ENCODE results near the gene TEX264.

Gene TEX264

GRCh38 chr3:51692980-51693395 is 21.9 kb downstream of the TEX264 start:
- DNase-seq (ENCODE audit: low read depth in 3 of 3): no peak

DNA sequence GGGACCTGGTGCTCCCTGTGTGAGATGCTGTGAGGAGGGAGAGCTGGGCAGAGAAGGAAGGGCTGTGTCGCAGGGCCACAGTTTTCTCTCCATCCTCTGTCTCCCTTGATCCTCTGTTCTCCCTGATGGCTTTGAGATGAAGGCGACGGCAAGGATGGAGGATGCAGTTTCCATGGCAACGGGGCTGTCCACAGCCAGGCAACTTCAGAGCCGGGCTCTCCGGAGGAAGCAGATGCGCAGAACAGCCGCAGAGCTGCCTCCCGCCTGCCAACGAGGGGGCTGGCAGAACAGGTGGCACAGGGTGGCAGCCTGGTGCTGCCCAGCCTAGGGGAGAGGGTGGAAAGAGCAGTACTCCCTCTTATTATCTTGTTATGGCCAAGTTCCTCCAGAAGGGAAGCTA is 25.9 kb downstream of the TEX264 start:
- DNase-seq (ENCODE audit: low read depth in 3 of 3): no peak

- no peak for DNase-seq (ENCODE audit: low read depth in 3 of 3)
These were observed 27.2 kb downstream of the TEX264 start for GRCh38 chr3:51698209-51698608.

DNA sequence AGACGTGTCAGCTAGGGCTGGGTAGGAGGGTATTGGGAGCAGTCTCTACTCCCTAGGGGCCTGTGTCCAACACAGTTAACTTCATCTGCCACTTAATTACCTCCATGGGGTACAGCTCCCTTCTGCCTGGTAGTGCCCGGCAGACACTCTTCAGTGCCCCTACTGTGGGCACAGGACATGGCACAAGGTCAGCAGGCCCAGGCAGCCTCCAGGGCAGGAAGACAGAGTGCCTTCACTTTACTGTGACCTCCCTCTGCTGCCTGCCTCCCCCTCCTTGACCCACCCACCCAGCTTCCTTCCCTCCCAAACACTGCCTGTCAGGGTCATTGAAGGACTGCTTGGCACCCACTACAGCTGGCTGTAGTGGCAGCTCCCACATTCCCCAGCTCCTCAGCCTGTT is 29.4 kb downstream of the TEX264 start:
- DNase-seq (ENCODE audit: low read depth in 3 of 3): no peak

- no peak for DNase-seq (ENCODE audit: low read depth in 3 of 3)
These were observed 31.1 kb downstream of the TEX264 start for GRCh38 chr3:51702156-51702555.

DNA sequence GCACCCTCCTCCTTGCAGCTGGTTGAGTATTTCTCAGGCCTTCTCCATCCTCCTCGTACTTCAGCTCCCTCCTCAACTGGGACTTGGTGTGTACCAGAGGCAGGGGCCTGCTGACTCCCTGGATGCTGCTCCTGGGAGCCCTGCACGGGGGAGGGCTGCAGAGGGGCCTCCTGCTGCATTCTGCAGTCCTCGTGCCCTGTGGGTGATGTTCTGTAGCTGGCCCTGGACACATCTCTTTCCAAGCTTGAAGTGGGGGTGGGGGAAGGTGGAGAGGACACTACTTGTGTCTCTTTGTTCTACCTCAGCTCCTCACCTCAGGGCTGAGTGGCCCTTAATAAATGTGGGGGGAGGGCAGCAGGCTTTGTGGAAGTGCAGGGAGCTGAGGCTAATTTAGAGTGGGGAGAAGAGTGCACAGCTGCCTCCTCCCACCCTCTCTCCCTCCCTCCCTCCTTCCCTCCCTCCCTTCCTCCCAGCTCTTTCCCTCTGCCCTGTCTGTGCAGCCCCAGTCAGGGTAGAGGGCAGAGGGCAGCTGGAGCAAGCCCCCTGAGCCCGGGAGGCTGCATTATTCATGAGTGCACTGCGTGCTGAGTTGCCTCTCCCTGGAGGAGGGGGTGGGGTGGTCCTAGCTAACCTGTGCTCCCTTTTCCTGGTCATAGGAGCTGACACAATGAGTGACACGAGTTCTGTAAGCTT is 32.2 kb downstream of the TEX264 start:
- no peak for DNase-seq (ENCODE audit: low read depth in 3 of 3)

- DNase-seq (ENCODE audit: low read depth in 3 of 3): no peak
These were observed 32.9 kb downstream of the TEX264 start for GRCh38 chr3:51703761-51704510.

DNA sequence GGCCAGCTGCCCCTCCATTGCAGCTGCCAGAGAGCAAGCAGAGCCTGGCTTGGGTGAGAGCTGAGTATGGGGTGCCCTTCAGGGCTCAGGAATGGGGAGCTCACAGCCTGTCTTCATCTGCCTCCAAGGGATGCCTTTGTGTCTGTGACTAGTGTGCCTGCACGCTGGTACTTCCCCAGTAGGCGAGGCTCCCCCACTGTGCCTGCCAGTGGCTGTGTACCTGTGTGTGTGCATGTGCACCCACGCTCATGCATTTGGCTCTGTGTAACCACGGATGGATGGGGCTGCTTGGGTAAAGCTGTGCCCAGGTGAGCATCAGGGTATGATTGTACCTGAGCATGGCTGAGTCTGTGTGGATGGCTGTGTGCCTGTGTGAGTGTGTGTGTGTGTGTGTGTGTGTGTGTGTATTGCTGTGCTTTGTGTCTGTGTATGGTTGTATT is 33.5 kb downstream of the TEX264 start:
- DNase-seq (ENCODE audit: low read depth in 3 of 3): no peak

GRCh38 chr3:51705276-51706020 is 34.4 kb downstream of the TEX264 start:
- DNase-seq (ENCODE audit: low read depth in 3 of 3): no peak

GRCh38 chr3:51706021-51706485 is 35.0 kb downstream of the TEX264 start:
- no peak for DNase-seq (ENCODE audit: low read depth in 3 of 3)

DNA sequence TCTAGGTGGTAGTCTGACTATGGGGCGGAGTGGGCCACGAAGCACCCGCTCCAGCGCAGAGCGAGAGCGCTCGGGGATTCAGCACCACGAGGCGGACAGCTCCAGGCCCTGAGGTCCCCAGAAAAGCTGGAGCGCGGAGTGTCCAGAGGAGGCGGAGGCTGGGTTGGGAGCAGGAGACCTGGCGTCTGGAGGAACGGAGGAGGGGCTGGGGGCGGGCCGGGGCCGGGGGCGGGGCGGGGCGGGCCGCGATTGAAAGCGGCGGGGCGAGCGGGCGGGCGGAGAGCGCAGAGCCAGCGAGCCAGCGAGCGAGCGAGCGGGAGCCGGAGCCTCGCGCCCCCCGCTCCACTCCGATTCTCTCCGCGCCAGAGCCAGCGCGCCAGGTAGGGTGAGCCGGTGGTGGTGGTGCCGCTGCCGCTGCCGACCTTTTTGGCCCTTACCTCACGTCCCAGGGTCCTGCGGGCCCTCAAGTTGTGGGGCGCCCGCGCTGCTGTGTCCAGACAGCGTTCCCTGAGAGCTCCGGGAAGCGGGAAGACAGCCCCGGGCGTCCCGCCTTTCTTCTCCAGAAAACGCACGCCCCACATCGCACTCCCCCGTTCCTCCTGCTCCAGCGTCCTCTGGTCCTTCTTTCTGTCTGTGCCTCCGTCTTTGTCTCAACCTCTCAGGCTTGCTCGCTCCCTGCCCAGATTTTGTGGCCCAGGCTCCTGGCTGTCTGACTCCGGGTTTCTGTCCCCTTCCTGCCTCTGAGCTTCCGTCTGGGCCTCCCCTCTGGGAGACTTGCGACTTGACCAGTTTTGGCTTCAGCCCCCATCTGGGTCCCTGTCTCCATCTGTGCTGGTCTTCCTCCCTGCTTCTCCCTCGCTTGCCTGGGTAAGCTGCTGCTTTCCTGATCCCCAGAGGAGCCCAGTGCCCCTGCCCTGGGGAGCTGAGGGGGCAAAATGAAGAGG is 36.0 kb downstream of the TEX264 start, which contains the start of gene GRM2:
TSS of gene GRM2 (plus strand) at position 281 of the 944 bp plus-strand sequence. CDS start 1,916 bp downstream, outside the sequence.
- DNase-seq (ENCODE audit: low read depth in 3 of 3): no peak

DNA sequence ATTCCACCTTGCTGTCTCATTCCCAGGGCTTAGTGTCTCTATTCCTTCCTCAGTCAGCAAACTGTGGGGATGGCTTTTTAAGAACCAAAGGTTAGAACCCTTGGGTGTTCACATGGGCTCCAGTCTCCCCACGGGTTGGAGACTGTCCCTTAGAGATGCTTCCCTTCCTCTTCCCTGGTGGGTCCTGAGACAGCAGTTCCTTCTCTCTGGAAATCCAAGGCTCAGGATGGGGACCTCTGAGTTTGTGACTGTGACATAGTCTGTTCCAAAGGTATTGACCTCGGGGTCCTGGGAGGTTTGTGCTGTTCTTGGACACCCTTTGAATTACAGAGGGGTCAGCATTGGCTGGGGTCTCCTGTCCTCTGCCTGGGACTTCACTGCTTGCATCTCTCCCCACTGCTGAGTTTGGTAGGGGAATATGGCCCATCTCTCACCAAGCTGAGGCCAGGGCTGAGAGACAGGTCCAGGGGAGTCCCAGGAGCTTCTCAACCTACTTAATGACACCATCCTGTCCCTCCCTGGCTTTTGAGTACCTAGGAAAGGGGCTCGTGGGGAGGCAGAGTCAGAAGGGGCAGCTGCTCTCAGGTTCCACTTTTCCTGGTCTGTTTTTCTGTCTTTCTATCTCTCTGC is 37.3 kb downstream of the TEX264 start:
- DNase-seq (ENCODE audit: low read depth in 3 of 3): no peak

GRCh38 chr3:51709004-51709420 is 38.0 kb downstream of the TEX264 start:
- DNase-seq (ENCODE audit: low read depth in 3 of 3): no peak

DNA sequence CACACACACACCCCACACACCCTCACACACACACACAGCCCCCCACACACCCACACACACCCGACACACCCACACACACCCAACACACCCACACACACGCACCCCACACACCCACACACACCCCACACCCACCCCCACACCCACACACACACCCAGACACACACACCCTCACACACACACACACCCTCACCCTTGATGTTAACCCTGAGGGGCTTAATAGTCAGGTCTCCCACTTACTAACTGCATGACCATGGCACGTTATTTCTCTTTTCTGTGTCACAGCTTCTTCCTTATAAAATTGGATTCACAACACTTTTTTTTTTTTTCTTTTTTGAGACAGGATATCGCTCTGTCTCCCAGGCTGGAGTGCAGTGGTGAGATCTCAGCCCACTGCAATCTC is 38.6 kb downstream of the TEX264 start:
- no peak for DNase-seq (ENCODE audit: low read depth in 3 of 3)

GRCh38 chr3:51710631-51711351 is 39.7 kb downstream of the TEX264 start:
- DNase-seq (ENCODE audit: low read depth in 3 of 3): no peak

GRCh38 chr3:51711352-51712037 is 40.4 kb downstream of the TEX264 start:
- DNase-seq (ENCODE audit: low read depth in 3 of 3): no peak

DNA sequence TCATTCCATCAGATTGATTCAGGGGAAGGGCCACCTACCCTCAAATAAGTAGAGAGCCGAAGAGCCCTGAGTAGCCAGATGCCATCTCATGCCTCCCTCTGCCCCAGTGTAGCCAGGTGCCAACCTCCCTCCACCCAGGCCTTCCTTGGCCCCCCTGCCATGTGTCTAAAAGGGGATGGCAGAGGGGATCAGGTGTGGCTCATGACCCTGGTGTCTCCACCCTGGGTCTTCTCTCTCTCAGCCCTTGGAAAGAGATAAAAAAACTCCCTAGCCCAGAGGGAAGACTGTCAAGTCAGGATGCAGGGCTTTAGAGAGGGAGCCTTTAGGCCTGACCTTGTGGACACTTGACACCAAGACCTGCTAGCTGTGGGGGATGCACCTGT is 41.0 kb downstream of the TEX264 start:
- no peak for DNase-seq (ENCODE audit: low read depth in 3 of 3)

DNA sequence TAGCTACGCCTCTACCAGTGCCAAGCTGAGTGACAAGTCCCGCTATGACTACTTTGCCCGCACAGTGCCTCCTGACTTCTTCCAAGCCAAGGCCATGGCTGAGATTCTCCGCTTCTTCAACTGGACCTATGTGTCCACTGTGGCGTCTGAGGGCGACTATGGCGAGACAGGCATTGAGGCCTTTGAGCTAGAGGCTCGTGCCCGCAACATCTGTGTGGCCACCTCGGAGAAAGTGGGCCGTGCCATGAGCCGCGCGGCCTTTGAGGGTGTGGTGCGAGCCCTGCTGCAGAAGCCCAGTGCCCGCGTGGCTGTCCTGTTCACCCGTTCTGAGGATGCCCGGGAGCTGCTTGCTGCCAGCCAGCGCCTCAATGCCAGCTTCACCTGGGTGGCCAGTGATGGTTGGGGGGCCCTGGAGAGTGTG is 41.5 kb downstream of the TEX264 start:
- DNase-seq (ENCODE audit: low read depth in 3 of 3): no peak

- DNase-seq (ENCODE audit: low read depth in 3 of 3): no peak
These were observed 41.9 kb downstream of the TEX264 start for GRCh38 chr3:51712963-51713362.
